Measurements from ENCODE around the gene ATAD3B.
"Not testable (repeated sequence)": the region's sequence is repeated elsewhere in the genome, so short reads cannot be mapped to it uniquely, and the experiment has no call there.

The ATAD3B gene

GRCh38 chr1:1504777-1505365 is 33.3 kb downstream of the ATAD3B start:
- H3K27ac ChIP-seq: peak overlapping the region in 17 of 21 experiments; percentile 12 to 79 (median 62)
- peak overlapping the region in 2 of 7 experiments; percentile 10 to 23 for H3K4me3 ChIP-seq

GRCh38 chr1:1505366-1505798 is 33.8 kb downstream of the ATAD3B start:
- Histone ChIP-seq H3K4me3 (peak overlapping the region in 2 of 7 experiments; percentile 10 to 23), H3K27ac (peak overlapping the region in 18 of 21 experiments; percentile 12 to 79 (median 62))

GRCh38 chr1:1505801-1506200 is 34.2 kb downstream of the ATAD3B start:
- H3K27ac ChIP-seq: peak overlapping the region in 16 of 21 experiments; percentile 12 to 79 (median 60)
- peak overlapping the region in 1 of 7 experiments; percentile 10 for H3K4me3 ChIP-seq

GRCh38 chr1:1507305-1507704 is 35.7 kb downstream of the ATAD3B start:
- Histone ChIP-seq H3K4me3 (no peak overlapping the region), H3K27ac (no peak overlapping the region)

- H3K4me3 ChIP-seq, H3K27ac ChIP-seq: not testable (repeated sequence)
Observed at GRCh38 chr1:1508775-1509464, 37.4 kb downstream of the ATAD3B start.

- not testable (repeated sequence) for H3K27ac ChIP-seq
Observed at GRCh38 chr1:1509465-1509850, 37.9 kb downstream of the ATAD3B start.

GRCh38 chr1:1510912-1511532 is 39.5 kb downstream of the ATAD3B start:
- peak overlapping the region; percentile 58 to 98 (median 95) for H3K27ac ChIP-seq

More at GRCh38 chr1:1509465-1509850, 37.9 kb downstream of the ATAD3B start:
- not testable (repeated sequence) for H3K4me3 ChIP-seq

GRCh38 chr1:1511533-1512285 is 40.1 kb downstream of the ATAD3B start, which contains the start of gene ATAD3A:
Gene ATAD3A (plus strand): TSS chr1:1512162. CDS start chr1:1512269, 107 bp downstream.
- peak within 1 kb of the TSS; percentile 66 to 95 (median 87) for H3K4me3 ChIP-seq
- H3K27ac ChIP-seq: peak within 1 kb of the TSS; percentile 58 to 98 (median 95)

More at GRCh38 chr1:1510912-1511532, 39.5 kb downstream of the ATAD3B start:
- peak overlapping the region; percentile 66 to 95 (median 87) for H3K4me3 ChIP-seq

GRCh38 chr1:1512425-1512824 is 40.9 kb downstream of the ATAD3B start:
- peak overlapping the region; percentile 66 to 95 (median 87) for H3K4me3 ChIP-seq

GRCh38 chr1:1513675-1514074 is 42.1 kb downstream of the ATAD3B start:
- not testable (repeated sequence) for H3K27ac ChIP-seq, H3K4me3 ChIP-seq

More at GRCh38 chr1:1512425-1512824, 40.9 kb downstream of the ATAD3B start:
- peak overlapping the region in 18 of 21 experiments; percentile 78 to 98 (median 95) for H3K27ac ChIP-seq

- H3K4me3 ChIP-seq, H3K27ac ChIP-seq: not testable (repeated sequence)
Observed at GRCh38 chr1:1514376-1514775, 42.8 kb downstream of the ATAD3B start.

GRCh38 chr1:1516923-1517322 is 45.4 kb downstream of the ATAD3B start:
- not testable (repeated sequence) for H3K4me3 ChIP-seq, H3K27ac ChIP-seq

GRCh38 chr1:1517973-1518620 is 46.5 kb downstream of the ATAD3B start:
- Histone ChIP-seq H3K27ac (no peak overlapping the region), H3K4me3 (no peak overlapping the region)

- H3K4me3 ChIP-seq, H3K27ac ChIP-seq: not testable (repeated sequence)
Observed at GRCh38 chr1:1518621-1519007, 47.0 kb downstream of the ATAD3B start.

GRCh38 chr1:1519805-1520505 is 48.4 kb downstream of the ATAD3B start:
- H3K27ac ChIP-seq, H3K4me3 ChIP-seq: not testable (repeated sequence)

- Histone ChIP-seq H3K4me3 (no peak overlapping the region), H3K27ac (no peak overlapping the region)
Observed at GRCh38 chr1:1521331-1521730, 49.8 kb downstream of the ATAD3B start.

- not testable (repeated sequence) for H3K4me3 ChIP-seq, H3K27ac ChIP-seq
Observed at GRCh38 chr1:1522536-1522935, 51.0 kb downstream of the ATAD3B start.

GRCh38 chr1:1523226-1523625 is 51.7 kb downstream of the ATAD3B start:
- H3K4me3 ChIP-seq, H3K27ac ChIP-seq: not testable (repeated sequence)

- H3K27ac ChIP-seq, H3K4me3 ChIP-seq: not testable (repeated sequence)
Observed at GRCh38 chr1:1523651-1524050, 52.1 kb downstream of the ATAD3B start.

All from skin epidermis (tissue), 12 donors.